ENCODE measurements around the gene CLSTN1. TPM values are rescaled to one million over a fixed set of nuclear protein-coding genes. Genes with fewer than 3 reads are reported as not detected.

CLSTN1 gene
- total RNA-seq, 1 donor from 2014 or later: 84.8 TPM

DNA sequence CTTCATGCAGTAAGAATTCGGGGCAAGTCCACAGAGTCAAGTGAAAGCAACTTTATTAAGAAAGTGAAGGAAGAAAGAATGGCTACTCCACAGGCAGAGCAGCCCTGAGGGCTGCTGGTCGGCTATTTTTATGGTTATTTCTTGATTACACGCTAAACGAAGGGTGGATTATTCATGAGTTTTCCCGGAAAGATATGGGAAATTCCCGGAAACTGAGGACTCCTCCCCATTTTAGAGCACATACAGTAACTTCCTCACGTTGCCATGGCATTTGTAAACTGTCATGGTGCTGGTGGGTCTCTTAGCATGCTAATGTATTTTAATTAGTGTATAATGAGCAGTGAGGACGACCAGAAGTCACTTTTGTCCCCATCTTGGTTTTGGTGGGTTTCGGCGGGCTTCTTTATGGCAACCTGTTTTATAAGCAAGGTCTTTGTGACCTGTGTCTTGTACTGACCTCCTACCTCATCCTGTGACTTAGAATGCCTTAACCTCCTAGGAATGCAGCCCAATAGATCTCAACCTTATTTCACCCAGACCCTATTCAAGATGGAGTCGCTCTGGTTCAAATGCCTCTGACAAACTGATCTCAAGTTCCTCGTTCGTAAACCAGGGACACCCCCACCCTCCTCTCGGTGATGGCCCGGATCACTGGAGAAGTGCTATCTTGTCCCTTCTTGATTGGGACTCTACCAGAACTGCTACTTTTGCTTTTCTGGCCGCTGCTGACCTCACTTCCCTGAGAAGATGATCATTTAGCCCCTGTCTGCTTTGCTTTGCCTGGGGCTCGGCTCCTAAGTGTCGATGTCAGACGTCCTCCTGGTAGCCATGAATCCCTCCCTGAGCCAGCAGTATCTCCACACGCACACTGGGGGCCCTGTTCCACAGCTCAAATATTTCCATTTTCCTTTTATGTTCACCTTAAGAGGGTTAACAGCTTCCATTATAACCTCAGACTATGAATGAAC is 48.8 kb downstream of the CLSTN1 start:
- no peak overlapping the region for H3K4me3 Mint-ChIP-seq (ENCODE audit: unreplicated experiment)
- peaks cover 6% of the 10 kb centered on the region for H3K36me3 Mint-ChIP-seq (ENCODE audit: low read depth, unreplicated experiment)
- TF ChIP-seq, protein P1, sequence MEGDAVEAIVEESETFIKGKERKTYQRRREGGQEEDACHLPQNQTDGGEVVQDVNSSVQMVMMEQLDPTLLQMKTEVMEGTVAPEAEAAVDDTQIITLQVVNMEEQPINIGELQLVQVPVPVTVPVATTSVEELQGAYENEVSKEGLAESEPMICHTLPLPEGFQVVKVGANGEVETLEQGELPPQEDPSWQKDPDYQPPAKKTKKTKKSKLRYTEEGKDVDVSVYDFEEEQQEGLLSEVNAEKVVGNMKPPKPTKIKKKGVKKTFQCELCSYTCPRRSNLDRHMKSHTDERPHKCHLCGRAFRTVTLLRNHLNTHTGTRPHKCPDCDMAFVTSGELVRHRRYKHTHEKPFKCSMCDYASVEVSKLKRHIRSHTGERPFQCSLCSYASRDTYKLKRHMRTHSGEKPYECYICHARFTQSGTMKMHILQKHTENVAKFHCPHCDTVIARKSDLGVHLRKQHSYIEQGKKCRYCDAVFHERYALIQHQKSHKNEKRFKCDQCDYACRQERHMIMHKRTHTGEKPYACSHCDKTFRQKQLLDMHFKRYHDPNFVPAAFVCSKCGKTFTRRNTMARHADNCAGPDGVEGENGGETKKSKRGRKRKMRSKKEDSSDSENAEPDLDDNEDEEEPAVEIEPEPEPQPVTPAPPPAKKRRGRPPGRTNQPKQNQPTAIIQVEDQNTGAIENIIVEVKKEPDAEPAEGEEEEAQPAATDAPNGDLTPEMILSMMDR (IDR thresholded peaks at IDR 0.05; ENCODE audit: unreplicated experiment): no peak
- H3K27me3 Mint-ChIP-seq (ENCODE audit: unreplicated experiment): no peaks in the 10 kb centered on the region
- H3K4me1 Mint-ChIP-seq (ENCODE audit: unreplicated experiment): no peaks in the 10 kb centered on the region
- no peak for DNase-seq (ENCODE audit: low spot score)
- H3K27ac Mint-ChIP-seq (ENCODE audit: unreplicated experiment): no peak overlapping the region
- no peaks in the 10 kb centered on the region for H3K9me3 Mint-ChIP-seq (ENCODE audit: unreplicated experiment)

GRCh38 chr1:9770298-9770697 is 53.5 kb downstream of the CLSTN1 start:
- no peak overlapping the region for H3K27ac Mint-ChIP-seq (ENCODE audit: unreplicated experiment)
- H3K36me3 Mint-ChIP-seq (ENCODE audit: low read depth, unreplicated experiment): peaks cover 6% of the 10 kb centered on the region
- TF ChIP-seq, protein P1 (IDR thresholded peaks at IDR 0.05; ENCODE audit: unreplicated experiment): no peak
- no peaks in the 10 kb centered on the region for H3K4me1 Mint-ChIP-seq (ENCODE audit: unreplicated experiment)
- H3K9me3 Mint-ChIP-seq (ENCODE audit: unreplicated experiment): no peaks in the 10 kb centered on the region
- no peaks in the 10 kb centered on the region for H3K27me3 Mint-ChIP-seq (ENCODE audit: unreplicated experiment)
- H3K4me3 Mint-ChIP-seq (ENCODE audit: unreplicated experiment): no peak overlapping the region
- no peak for DNase-seq (ENCODE audit: low spot score)

- no peaks in the 10 kb centered on the region for H3K4me1 Mint-ChIP-seq (ENCODE audit: unreplicated experiment)
- H3K36me3 Mint-ChIP-seq (ENCODE audit: low read depth, unreplicated experiment): peaks cover 6% of the 10 kb centered on the region
- no peaks in the 10 kb centered on the region for H3K9me3 Mint-ChIP-seq (ENCODE audit: unreplicated experiment)
- DNase-seq (ENCODE audit: low spot score): no peak
- no peak overlapping the region for H3K4me3 Mint-ChIP-seq (ENCODE audit: unreplicated experiment)
- H3K27me3 Mint-ChIP-seq (ENCODE audit: unreplicated experiment): no peaks in the 10 kb centered on the region
- TF ChIP-seq, protein P1 (IDR thresholded peaks at IDR 0.05; ENCODE audit: unreplicated experiment): no peak
- no peak overlapping the region for H3K27ac Mint-ChIP-seq (ENCODE audit: unreplicated experiment)
These were observed 54.8 kb downstream of the CLSTN1 start for GRCh38 chr1:9768983-9769382.

DNA sequence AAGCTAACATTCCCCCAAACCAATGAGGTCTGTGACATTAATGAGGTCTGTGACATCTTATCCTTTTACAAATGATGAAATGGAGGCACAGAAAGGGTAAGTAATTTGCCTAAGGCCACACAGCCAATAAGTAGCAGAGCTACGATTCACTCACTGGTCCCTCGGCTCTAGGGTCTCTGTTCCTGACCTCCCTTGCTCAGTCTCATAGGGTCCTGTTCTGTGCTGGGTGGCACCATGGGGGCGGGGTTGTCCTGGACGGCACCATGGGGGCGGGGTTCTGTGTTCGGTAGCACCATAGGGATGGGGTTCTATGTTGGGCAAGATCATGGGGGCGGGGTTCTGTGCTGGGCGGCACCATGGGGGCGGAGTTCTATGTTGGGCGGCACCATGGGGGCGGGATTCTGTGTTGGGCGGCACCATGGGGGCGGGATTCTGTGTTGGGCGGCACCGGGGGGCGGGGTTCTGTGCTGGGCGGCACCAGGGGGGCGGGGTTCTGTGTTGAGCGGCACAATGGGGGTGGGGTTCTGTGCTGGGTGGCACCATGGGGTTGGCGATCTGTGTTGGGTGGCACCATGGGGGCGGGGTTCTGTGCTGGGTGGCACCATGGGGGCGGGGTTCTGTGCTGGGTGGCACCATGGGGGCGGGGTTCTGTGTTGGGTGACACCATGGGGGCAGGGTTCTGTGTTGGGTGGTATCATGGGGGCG is 55.6 kb downstream of the CLSTN1 start:
- TF ChIP-seq, protein P1 (IDR thresholded peaks at IDR 0.05; ENCODE audit: unreplicated experiment): no peak
- Mint-ChIP-seq H3K4me1 (ENCODE audit: unreplicated experiment) (no peaks in the 10 kb centered on the region), H3K36me3 (ENCODE audit: low read depth, unreplicated experiment) (peaks cover 5% of the 10 kb centered on the region), H3K27me3 (ENCODE audit: unreplicated experiment) (no peaks in the 10 kb centered on the region), H3K4me3 (ENCODE audit: unreplicated experiment) (no peak overlapping the region), H3K27ac (ENCODE audit: unreplicated experiment) (no peak overlapping the region), H3K9me3 (ENCODE audit: unreplicated experiment) (no peaks in the 10 kb centered on the region)
- no peak for DNase-seq (ENCODE audit: low spot score)

Data from endothelial cell (in vitro differentiated cells).